RPMI8226 (cell line): ENCODE measurements around the gene SCRN2.
A peak's percentile ranks its signal among the peaks of the same experiment; 100 is the strongest.

Experiments used
- DNase-seq: peaks from one replicate; pipeline ENCODE4 v3.0.0-alpha.2; 2015

SCRN2 gene

GRCh38 chr17:47802341-47803022 lies 38.6 kb downstream of the SCRN2 start:
- peak; percentile 79 for DNase-seq

GRCh38 chr17:47801906-47802305 lies 39.2 kb downstream of the SCRN2 start:
- DNase-seq, result no peak

- DNase-seq, result no peak
These were observed 39.8 kb downstream of the SCRN2 start for GRCh38 chr17:47801176-47801765.

GRCh38 chr17:47800686-47801085 lies 40.4 kb downstream of the SCRN2 start:
- DNase-seq, result no peak

GRCh38 chr17:47797797-47798196 lies 43.3 kb downstream of the SCRN2 start:
- DNase-seq, result no peak

GRCh38 chr17:47792979-47793378 lies 48.1 kb downstream of the SCRN2 start:
- DNase-seq, result no peak

- no peak for DNase-seq
These were observed 48.6 kb downstream of the SCRN2 start for GRCh38 chr17:47792457-47792856.

- DNase-seq, result no peak
These were observed 50.0 kb downstream of the SCRN2 start for GRCh38 chr17:47791025-47791424.

- DNase-seq, result peak; percentile 65
These were observed 51.2 kb downstream of the SCRN2 start for GRCh38 chr17:47789611-47790561.
